Adrenal gland (tissue), 5 donors: ENCODE data around the gene ALPG.

Experiments
- CTCF ChIP-seq, 6 experiments: fragments of 450-650 bp in 4 of 6; fragments of 200-600 bp in 2 of 6; sonication (generic) in 1 of 6; IDR thresholded peaks; 1 replicate in 5 of 6; 2 replicates in 1 of 6; pipeline versions ENCODE4 v1.5.1 to v1.8.0; 2016 to 2021; ENCODE audit warnings: antibody characterized with exemption in 6 of 6, mild to moderate bottlenecking in 2 of 6, moderate library complexity in 1 of 6
- POLR2A ChIP-seq, 2 donors: fragments of 450-650 bp; IDR thresholded peaks; one replicate each; pipeline ENCODE4 v1.6.1; 2017; ENCODE audit warnings: antibody characterized with exemption in 2 of 2, mild to moderate bottlenecking in 2 of 2, moderate library complexity in 1 of 2
- donor health status: DM: no; HTN: no; CAD: no.

GRCh38 chr2:232420463-232421188 lies 14.0 kb downstream of the ALPG start:
- TF ChIP-seq POLR2A (IDR thresholded peaks at IDR 0.05) (no peak), CTCF (IDR thresholded peaks at IDR 0.05) (no peak)
